ENCODE measurements around the gene TESPA1. TPM values are rescaled to one million over a fixed set of nuclear protein-coding genes. Genes with fewer than 3 reads are reported as not detected.

The TESPA1 gene
- polyA plus RNA-seq, 1 donor from 2014 or later, result not detected

DNA sequence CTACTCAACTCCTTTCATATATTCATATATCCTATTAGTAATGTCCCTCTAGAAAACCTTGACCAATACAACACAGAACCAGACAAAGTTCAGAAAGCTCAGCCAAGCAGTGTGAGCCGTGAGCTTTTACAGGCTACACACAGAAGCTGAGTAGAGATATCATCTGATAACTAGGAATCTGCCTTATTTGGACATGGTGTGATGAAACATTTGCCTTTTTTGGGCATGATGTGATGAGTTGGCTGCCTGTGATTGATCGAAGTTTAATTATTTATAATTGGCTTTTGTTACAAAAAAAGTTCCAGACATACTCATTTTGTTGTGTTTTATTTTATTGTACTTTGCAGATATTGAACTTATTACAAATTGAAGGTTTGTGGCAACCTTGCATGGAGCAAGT is 46.6 kb downstream of the TESPA1 start:
- Histone ChIP-seq H3F3A (ENCODE audit: insufficient read depth, low read length, poor library complexity, severe bottlenecking) (no peaks in the 10 kb centered on the region), H4K20me1 (ENCODE audit: insufficient read depth) (no peaks in the 10 kb centered on the region), H3K9me3 (ENCODE audit: low read length) (no peaks in the 10 kb centered on the region), H3K9me2 (ENCODE audit: insufficient read depth, low read length) (no peaks in the 10 kb centered on the region), H2AFZ (ENCODE audit: low read depth, low read length) (no peak overlapping the region), H3K4me3 (ENCODE audit: low read length) (no peak overlapping the region), H3K27me3 (ENCODE audit: insufficient read depth, low read depth, low read length) (no peaks in the 10 kb centered on the region), H3K36me3 (ENCODE audit: insufficient read depth, low read length) (no peaks in the 10 kb centered on the region), H3K27ac (ENCODE audit: low read length) (no peak overlapping the region), H3K4me2 (ENCODE audit: low read length) (no peak overlapping the region), H3K9ac (ENCODE audit: low read length) (no peak overlapping the region), H3K79me2 (replicated peaks; ENCODE audit: insufficient read depth, low read length) (no peaks in the 10 kb centered on the region)
- TF ChIP-seq MXI1 (conservative IDR thresholded peaks at IDR 0.05; ENCODE audit: poor library complexity, severe bottlenecking) (no peak), SMC3 (conservative IDR thresholded peaks at IDR 0.05; ENCODE audit: poor library complexity) (no peak), EZH2 (IDR thresholded peaks at IDR 0.05; ENCODE audit: borderline replicate concordance, insufficient read depth, low read length, poor library complexity, severe bottlenecking) (no peak), TAF1 (IDR thresholded peaks at IDR 0.05; ENCODE audit: low read depth) (no peak), RAD21 (conservative IDR thresholded peaks at IDR 0.05) (no peak), POLR2AphosphoS5 (IDR thresholded peaks at IDR 0.05) (no peak)
- TF ChIP-seq, protein P1, sequence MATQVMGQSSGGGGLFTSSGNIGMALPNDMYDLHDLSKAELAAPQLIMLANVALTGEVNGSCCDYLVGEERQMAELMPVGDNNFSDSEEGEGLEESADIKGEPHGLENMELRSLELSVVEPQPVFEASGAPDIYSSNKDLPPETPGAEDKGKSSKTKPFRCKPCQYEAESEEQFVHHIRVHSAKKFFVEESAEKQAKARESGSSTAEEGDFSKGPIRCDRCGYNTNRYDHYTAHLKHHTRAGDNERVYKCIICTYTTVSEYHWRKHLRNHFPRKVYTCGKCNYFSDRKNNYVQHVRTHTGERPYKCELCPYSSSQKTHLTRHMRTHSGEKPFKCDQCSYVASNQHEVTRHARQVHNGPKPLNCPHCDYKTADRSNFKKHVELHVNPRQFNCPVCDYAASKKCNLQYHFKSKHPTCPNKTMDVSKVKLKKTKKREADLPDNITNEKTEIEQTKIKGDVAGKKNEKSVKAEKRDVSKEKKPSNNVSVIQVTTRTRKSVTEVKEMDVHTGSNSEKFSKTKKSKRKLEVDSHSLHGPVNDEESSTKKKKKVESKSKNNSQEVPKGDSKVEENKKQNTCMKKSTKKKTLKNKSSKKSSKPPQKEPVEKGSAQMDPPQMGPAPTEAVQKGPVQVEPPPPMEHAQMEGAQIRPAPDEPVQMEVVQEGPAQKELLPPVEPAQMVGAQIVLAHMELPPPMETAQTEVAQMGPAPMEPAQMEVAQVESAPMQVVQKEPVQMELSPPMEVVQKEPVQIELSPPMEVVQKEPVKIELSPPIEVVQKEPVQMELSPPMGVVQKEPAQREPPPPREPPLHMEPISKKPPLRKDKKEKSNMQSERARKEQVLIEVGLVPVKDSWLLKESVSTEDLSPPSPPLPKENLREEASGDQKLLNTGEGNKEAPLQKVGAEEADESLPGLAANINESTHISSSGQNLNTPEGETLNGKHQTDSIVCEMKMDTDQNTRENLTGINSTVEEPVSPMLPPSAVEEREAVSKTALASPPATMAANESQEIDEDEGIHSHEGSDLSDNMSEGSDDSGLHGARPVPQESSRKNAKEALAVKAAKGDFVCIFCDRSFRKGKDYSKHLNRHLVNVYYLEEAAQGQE (IDR thresholded peaks at IDR 0.05; ENCODE audit: borderline replicate concordance), result no peak
- TF ChIP-seq, protein P2, sequence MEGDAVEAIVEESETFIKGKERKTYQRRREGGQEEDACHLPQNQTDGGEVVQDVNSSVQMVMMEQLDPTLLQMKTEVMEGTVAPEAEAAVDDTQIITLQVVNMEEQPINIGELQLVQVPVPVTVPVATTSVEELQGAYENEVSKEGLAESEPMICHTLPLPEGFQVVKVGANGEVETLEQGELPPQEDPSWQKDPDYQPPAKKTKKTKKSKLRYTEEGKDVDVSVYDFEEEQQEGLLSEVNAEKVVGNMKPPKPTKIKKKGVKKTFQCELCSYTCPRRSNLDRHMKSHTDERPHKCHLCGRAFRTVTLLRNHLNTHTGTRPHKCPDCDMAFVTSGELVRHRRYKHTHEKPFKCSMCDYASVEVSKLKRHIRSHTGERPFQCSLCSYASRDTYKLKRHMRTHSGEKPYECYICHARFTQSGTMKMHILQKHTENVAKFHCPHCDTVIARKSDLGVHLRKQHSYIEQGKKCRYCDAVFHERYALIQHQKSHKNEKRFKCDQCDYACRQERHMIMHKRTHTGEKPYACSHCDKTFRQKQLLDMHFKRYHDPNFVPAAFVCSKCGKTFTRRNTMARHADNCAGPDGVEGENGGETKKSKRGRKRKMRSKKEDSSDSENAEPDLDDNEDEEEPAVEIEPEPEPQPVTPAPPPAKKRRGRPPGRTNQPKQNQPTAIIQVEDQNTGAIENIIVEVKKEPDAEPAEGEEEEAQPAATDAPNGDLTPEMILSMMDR (IDR thresholded peaks at IDR 0.05; ENCODE audit: poor library complexity, severe bottlenecking), result no peak

DNA sequence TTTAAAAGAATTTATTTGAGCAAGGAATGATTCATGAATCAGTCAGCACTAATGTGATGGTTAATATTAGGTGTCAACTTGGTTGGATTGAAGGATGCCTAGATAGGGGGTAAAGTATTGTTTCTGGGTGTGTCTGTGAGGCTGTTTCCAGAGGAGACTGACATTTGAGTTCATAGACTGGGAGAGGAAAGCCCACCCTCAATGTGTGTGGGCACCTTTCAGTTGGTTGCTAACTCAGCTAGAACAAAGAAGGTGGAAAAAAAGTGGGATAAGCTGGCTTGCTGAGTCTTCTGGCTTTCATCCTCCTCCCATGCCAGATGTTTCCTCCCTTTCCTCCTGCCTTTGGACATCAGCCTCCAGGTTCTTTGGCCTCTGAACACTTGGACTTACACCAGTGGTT is 47.2 kb downstream of the TESPA1 start:
- Histone ChIP-seq H3F3A (ENCODE audit: insufficient read depth, low read length, poor library complexity, severe bottlenecking) (no peaks in the 10 kb centered on the region), H3K4me2 (ENCODE audit: low read length) (no peak overlapping the region), H3K4me3 (ENCODE audit: low read length) (no peak overlapping the region), H3K79me2 (replicated peaks; ENCODE audit: insufficient read depth, low read length) (no peaks in the 10 kb centered on the region), H3K36me3 (ENCODE audit: insufficient read depth, low read length) (no peaks in the 10 kb centered on the region), H2AFZ (ENCODE audit: low read depth, low read length) (no peak overlapping the region), H3K9me3 (ENCODE audit: low read length) (no peaks in the 10 kb centered on the region), H4K20me1 (ENCODE audit: insufficient read depth) (no peaks in the 10 kb centered on the region), H3K27ac (ENCODE audit: low read length) (no peak overlapping the region), H3K9ac (ENCODE audit: low read length) (no peak overlapping the region), H3K9me2 (ENCODE audit: insufficient read depth, low read length) (no peaks in the 10 kb centered on the region), H3K27me3 (ENCODE audit: insufficient read depth, low read depth, low read length) (no peaks in the 10 kb centered on the region)
- TF ChIP-seq, protein P1 (IDR thresholded peaks at IDR 0.05; ENCODE audit: borderline replicate concordance), result no peak
- TF ChIP-seq RAD21 (conservative IDR thresholded peaks at IDR 0.05) (no peak), POLR2AphosphoS5 (IDR thresholded peaks at IDR 0.05) (no peak), MXI1 (conservative IDR thresholded peaks at IDR 0.05; ENCODE audit: poor library complexity, severe bottlenecking) (no peak), EZH2 (IDR thresholded peaks at IDR 0.05; ENCODE audit: borderline replicate concordance, insufficient read depth, low read length, poor library complexity, severe bottlenecking) (no peak), TAF1 (IDR thresholded peaks at IDR 0.05; ENCODE audit: low read depth) (no peak), SMC3 (conservative IDR thresholded peaks at IDR 0.05; ENCODE audit: poor library complexity) (no peak), EP300 (conservative IDR thresholded peaks at IDR 0.05; ENCODE audit: poor library complexity, severe bottlenecking) (no peak)
- TF ChIP-seq, protein P2 (IDR thresholded peaks at IDR 0.05; ENCODE audit: poor library complexity, severe bottlenecking), result no peak

Data from neural cell (in vitro differentiated cells).